GM19240 (cell line): ENCODE data around the gene SELENON.

Experiments used
- DNase-seq: peaks from one replicate; pipeline ENCODE4 v3.0.0; 2011; ENCODE audit warnings: low spot score; ENCODE audit not compliant: insufficient read length

The SELENON gene, protein sequence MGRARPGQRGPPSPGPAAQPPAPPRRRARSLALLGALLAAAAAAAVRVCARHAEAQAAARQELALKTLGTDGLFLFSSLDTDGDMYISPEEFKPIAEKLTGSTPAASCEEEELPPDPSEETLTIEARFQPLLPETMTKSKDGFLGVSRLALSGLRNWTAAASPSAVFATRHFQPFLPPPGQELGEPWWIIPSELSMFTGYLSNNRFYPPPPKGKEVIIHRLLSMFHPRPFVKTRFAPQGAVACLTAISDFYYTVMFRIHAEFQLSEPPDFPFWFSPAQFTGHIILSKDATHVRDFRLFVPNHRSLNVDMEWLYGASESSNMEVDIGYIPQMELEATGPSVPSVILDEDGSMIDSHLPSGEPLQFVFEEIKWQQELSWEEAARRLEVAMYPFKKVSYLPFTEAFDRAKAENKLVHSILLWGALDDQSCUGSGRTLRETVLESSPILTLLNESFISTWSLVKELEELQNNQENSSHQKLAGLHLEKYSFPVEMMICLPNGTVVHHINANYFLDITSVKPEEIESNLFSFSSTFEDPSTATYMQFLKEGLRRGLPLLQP

GRCh38 chr1:25799935-25800702 is at the start of gene SELENON:
SELENON (plus strand) TSS chr1:25800193; CDS start chr1:25800231, 38 bp downstream.
- DNase-seq: no peak

- no peak for DNase-seq
Observed at GRCh38 chr1:25750923-25751605, 48.9 kb upstream of the SELENON start.

DNA sequence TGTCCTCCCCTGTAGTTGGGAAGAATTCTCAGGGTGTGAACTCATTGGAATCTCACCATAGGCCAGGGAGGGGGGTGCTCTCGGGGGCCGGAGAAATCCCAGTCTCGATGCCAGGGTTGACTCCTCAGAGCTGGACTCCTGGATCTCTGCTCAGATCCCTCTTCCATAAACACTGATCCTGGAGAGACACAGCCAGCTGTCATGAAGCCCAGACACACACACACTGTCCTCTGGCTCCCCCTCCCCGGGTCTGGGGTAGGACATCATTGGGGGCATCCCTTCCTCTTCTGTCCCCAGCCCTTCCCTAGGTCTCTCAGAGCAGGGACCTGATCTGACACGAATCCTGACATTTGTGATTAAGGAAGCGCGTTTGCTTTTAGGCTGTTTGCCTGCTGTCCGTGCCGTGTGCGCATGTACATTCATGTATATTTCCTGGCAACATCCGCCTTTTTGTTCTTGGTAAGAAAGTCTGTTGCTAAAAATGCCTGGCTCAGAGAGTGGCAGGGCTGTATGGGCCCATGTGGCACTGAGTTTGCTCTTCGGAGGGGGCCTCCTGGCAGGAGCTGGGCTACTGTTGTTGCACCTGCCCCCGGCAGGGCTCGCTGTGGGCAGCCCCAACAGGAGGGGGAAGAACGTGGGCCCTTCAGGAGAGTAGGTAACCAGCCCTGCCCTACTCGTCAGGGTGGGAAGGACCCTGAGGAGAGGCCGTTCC is 45.4 kb upstream of the SELENON start:
- DNase-seq: no peak

DNA sequence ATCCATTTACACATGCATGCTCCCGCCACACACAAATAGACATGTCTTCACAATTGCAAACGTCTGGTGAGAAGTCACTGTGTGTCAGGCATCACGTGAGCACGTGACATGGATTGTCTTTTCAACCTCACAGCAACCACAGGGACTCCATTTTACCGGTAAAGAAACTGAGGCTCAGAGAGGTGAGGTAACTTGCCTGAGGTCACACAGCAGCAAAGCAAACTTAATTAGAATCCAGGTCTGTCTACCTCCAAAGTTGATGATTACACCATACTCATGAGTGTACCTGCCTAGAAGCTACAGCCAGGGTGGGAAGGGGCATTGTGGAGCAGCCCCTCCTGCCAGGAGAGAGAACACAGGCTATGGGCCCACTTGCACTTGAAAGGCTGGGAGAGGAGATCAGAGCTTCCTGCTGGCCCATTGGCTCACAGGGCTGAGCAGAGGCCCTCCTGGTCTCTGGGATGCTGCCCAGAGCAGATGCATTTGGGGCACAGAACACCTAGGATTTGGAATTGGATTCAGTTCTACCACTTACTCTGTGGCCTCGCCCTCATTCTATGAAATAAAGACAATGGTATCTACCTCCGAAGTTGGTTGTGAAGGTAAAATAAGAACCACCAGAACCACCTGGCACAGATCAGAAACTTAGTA is 44.4 kb upstream of the SELENON start:
- no peak for DNase-seq

- DNase-seq: no peak
Observed at GRCh38 chr1:25756215-25756614, 43.8 kb upstream of the SELENON start.

DNA sequence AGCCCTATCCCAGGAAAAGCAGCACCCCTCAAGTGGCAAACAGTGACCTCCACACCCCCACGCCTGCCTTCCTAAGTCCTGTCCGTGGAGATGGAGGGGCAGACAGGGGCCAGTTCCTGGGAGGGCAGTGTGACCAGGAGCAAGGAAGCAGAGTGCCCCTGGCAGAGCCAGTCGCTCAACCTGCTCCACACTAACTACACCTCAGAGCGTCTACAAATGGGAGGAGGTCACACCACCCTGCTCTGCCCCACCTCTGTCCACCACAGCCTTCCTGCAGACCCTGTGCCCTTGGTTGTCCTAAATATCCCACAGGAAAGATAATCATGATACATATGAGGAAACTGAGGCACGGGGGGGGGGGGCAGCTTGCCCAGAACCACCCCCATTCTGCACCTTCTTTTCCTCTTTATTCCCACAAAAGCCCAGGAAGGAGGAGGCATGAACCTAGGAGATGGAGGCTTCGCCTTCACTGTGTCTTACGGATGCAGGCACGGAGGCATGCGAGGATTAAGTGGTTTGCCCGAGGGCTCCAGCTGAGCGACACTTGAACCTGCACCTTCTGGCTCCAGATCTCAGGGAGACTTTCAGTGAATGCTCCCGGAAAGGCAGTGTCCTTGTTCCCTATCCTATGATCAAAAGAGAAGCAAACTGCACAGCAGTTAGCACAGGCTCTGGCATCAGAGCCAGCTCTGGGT is 42.7 kb upstream of the SELENON start:
- DNase-seq: no peak

- DNase-seq: no peak
Observed at GRCh38 chr1:25757846-25758185, 42.2 kb upstream of the SELENON start.

DNA sequence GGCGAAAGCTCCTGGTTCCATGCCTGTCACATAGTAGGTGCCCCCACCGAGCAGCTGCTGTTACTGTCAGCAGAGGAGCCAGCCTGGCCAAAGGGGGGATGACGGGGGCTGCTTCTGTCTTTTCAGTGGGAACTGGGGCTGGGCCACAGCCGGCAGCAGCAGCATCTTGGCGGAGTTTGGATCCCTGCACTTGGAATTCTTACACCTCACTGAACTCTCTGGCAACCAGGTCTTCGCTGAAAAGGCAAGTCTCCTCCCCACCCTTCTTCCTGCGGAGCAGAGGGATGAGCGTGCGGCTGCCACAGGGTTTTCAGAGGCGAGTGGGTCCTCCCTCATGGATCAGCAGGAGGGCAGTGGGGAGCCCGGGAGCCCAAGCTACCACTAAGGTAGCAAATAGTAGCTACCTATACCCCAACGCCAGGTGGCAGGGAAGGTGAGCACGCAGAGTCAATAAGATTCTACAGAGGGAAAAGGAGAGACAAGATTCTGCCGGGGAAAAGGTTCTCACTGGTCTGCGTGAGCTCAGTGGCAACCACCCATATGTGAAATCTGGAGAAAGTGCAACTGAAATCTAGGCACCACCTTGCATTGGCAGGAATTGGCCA is 41.4 kb upstream of the SELENON start:
- DNase-seq: no peak

DNA sequence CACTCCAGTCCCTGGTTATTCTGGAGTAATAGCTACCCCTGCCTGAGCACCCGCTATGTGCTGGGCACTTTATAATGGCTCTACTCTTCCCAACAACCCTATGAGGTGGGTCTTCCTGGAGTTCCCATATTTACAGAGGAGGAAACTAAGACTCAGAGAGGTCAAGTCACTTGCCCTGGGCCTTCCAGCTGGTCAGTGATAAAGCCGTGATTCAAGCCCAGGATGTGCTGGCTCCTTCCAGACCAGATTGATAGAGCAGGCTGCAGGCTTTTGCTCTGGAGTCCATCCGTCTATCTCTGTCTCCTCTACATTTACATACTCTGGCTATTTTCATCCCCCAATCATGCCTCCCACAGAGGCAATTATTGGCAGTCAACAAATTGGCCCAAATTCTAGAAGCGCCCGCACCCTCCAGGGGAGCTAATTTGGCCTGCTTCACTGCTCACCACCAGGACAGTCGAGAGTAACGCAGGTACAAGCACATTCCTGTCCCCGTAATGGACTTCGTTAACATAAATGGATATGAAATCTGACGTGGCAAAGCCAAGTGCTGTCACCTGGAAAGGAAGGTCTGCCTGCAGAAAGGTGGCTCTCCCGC is 39.8 kb upstream of the SELENON start:
- DNase-seq: no peak

- no peak for DNase-seq
Observed at GRCh38 chr1:25760871-25761270, 39.1 kb upstream of the SELENON start.

DNA sequence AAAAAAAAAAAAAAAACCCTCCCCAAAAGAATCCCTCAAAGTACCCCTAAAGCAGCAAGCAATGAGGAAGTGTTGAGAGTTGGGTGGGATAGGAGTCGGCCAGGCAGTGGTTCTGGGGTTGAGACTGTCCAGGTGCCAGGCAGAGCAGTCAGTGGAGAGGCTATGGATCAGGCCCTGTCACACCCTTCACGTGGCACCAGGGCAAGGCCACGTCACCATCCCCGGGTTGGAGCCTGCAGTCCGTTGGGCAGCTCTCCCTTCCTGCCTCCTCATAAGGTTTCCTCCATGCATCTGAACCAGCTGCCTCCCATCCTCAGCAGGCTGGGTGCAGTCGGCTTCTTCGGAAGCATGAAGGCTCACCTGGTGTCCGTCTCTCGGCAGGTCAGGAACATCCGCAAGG is 36.5 kb upstream of the SELENON start:
- DNase-seq: no peak

DNA sequence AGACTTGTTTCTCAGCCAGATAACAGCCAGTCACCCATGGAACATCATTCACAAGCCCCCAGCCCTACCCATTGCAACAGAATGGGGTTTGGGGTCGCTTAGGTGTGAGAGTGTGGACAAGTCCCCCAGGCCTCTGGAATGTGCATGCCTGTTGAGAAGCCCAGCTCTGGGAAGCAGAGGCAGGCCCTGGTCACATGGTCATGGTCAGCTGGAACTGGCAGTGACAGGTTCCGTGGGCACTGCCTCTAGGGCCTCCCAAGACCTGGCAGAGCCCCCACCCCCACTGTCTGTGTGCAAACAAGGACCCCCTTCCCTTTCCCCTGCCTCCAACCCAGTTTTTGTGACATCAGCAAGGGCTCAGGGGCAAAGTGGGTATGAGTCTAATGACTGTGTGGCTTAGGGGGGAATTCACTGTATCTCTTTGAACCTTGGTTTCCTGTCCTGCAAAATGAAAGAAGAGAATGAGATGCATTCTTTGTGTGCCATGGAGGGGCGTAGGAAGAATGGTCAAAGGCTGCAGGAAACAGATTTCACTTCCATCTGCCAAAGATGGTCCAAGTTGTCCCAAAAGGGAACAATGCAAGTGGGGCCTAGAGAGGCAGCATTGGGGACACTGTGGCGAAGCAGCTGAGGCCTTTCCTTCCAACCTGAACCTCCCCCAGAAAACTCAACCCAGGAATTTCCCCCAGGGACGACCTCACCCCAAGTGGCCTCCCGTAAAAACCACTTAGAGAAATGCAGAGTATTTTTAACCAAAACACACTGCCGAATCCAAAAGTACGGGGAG is 34.7 kb upstream of the SELENON start:
- DNase-seq: no peak

DNA sequence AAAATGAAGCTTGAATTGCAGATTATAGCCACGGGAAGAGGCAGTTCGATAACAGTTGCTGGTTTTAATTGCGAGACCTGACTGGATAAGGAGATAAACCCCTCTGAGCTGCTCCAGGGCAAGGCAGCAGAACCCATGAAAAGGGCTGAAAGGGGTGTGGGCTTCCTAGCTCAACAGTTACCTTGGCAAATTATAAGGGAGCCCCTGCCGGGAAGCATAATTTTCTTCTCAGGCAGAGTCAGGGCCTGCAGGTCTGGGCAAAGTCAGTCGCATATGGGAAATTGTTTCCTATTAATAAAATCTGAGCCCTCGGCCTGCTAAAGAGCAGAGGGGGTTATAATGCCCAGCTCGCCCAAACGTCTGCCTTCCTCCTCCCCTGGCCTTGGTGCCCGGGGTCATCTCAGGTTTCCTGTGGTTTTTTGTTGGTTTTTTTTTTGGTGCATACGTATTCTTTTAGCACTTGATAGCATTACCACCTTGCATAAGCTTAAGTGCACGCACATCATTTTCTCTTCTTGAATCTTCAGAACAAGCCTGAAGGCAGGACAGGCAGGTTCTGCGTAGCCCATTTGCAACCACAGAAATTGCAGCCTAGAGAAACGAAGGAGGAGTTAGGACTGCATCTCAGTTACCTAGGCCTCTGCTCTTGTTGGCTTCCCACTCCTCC is 33.9 kb upstream of the SELENON start:
- no peak for DNase-seq

DNA sequence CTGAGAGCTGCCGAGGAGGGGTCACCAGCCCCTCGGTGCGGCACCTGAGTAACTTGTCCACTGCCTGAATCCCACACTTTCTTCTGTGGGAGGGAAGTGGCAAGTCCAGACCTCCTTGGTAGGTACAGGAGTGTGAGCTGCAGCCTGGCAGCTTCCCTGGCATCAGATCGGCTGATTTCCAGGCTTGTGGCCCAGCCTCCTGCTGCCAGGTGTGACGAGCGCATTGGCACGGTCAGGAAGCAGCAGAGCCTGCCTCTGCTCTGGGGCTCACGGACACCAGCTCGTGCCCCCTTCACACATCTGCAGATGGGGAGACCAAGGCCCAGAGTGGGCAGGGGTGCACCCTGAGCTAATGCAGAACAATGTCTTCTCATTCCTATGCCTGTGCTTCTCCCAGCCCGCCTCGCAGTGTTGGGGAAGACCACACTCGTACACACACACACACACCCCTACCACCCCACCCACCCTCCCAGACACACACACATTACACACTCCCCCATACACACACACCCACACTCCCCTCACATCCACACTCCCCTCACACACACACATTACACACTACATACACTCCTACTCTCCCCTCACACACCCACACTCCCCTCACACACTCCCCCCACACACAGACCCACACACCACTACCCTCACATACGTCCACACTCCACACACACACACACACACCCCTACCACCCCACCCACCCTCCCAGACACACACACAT is 33.1 kb upstream of the SELENON start:
- no peak for DNase-seq

DNA sequence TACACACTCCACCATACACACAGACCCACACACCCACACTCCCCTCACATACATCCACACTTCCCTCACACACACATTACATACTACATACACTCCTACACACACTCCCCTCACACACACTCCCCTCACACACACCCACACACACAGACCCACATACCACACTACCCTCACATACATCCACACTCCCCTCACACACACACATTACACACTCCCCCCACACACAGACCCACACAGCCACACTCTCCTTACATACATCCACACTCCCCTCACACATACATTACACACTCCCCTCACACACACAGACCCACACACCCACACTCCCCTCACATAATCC is 32.6 kb upstream of the SELENON start:
- DNase-seq: no peak

DNA sequence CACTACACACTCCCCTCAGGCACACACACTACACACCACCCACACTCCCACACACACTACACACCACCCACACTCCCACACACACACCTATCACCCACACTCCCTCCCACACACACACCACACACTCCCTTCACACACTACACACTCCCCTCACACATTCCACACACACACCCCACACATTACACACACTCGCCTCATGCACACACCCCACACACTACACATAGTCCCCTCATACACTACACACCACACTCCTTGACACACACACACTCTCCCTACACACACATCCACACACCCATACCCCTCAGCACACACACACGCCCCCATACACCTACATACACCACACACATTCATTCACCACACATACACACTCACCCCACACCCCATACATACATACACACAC is 31.0 kb upstream of the SELENON start:
- DNase-seq: no peak

- DNase-seq: no peak
Observed at GRCh38 chr1:25769625-25770383, 30.2 kb upstream of the SELENON start.
